HCT116 (cell line): ENCODE measurements around the gene TCOF1. TPM values are rescaled to one million over a fixed set of nuclear protein-coding genes. Genes with fewer than 3 reads are reported as not detected.

ENCODE experiments used
- ATAC-seq: fragments of 200-7000 bp; cut with Tn5 transposase; 2 replicates; pipeline ENCODE4 v1.9.1; 2020; ENCODE audit warnings: mild to moderate bottlenecking, moderate library complexity
- BruUV-seq: library from RNA; stranded (reverse); fragments of 400-500 nt; replicated peaks from 2 replicates; lab custom pipeline; 2021; lab: Mats Ljungman, UMichigan
- CTCF ChIA-PET: fragments of 300-600 bp; sonication (Branson Sonifier 250); formaldehyde crosslinking; loops from one replicate; lab custom pipeline; 2021; ENCODE audit warnings: antibody characterized with exemption; lab: Charles Lee
- POLR2A ChIA-PET: fragments of 300-600, 350-600 bp; sonication (Branson Sonifier 250); formaldehyde crosslinking; loops from one replicate; lab custom pipeline; 2021; ENCODE audit warnings: antibody characterized with exemption; lab: Charles Lee
- RAD21 ChIA-PET, 2 experiments: fragments of 300-600 bp; sonication (Branson Sonifier 250); formaldehyde crosslinking; loops; one replicate each; lab custom pipeline; 2023; ENCODE audit warnings: low total read pairs in 2 of 2; ENCODE audit not compliant: uncharacterized antibody in 2 of 2, unreplicated experiment in 2 of 2, low non-redundant PET in 1 of 2; lab: Charles Lee
- DNase-seq: peaks from one replicate; pipeline ENCODE4 v3.0.0-alpha.2; 2010; ENCODE audit warnings: low read depth, low spot score
- H2AFZ ChIP-seq: fragments of 200-600 bp; shearing (Covaris generic), sonication (generic); 2 replicates; pipeline ENCODE4 v1.6.1; 2017; ENCODE audit warnings: low read depth, mixed run types, mixed read lengths, antibody characterized with exemption, low read length; ENCODE audit not compliant: poor library complexity, severe bottlenecking
- H3K27ac ChIP-seq: 2 replicates; pipeline ENCODE4 v1.5.1; 2012; ENCODE audit warnings: low read depth, low read length
- H3K27me3 ChIP-seq: fragments of 200-600 bp; sonication (generic); 2 replicates; pipeline ENCODE4 v1.6.1; 2016; ENCODE audit warnings: mixed run types, low read length, mixed read lengths; ENCODE audit not compliant: insufficient read depth
- H3K36me3 ChIP-seq, 2 experiments: fragments of 200-500 bp in 1 of 2; fragments of 200-600 bp in 1 of 2; sonication (Bioruptor generic) in 1 of 2; sonication (generic) in 1 of 2; 2 replicates each; pipeline versions ENCODE4 v1.5.1 to v1.6.1; 2014 to 2016; ENCODE audit warnings: low read length in 2 of 2, inconsistent platforms in 1 of 2, mixed read lengths in 1 of 2, mixed run types in 1 of 2; ENCODE audit not compliant: insufficient read depth in 2 of 2, control insufficient read depth in 1 of 2
- H3K4me1 ChIP-seq, 2 experiments: fragments of 200-600 bp in 1 of 2; sonication (generic) in 1 of 2; 2 replicates each; pipeline versions ENCODE4 v1.5.1 to v1.6.1; 2012 to 2017; ENCODE audit warnings: low read length in 2 of 2, inconsistent platforms in 1 of 2, mild to moderate bottlenecking in 1 of 2, mixed read lengths in 1 of 2, mixed run types in 1 of 2, moderate library complexity in 1 of 2; ENCODE audit not compliant: insufficient read depth in 2 of 2, control insufficient read depth in 1 of 2
- H3K4me2 ChIP-seq: fragments of 200-600 bp; sonication (generic); 2 replicates; pipeline ENCODE4 v1.6.1; 2017; ENCODE audit warnings: mixed run types, low read length, mixed read lengths
- H3K4me3 ChIP-seq, 2 experiments: fragments of 200-600 bp in 1 of 2; sonication (generic) in 1 of 2; replicated peaks in 1 of 2; 2 replicates each; pipeline ENCODE4 v1.5.1; 2011 to 2016; ENCODE audit warnings: low read length in 2 of 2, control low read depth in 1 of 2, low read depth in 1 of 2, mild to moderate bottlenecking in 1 of 2, mixed read lengths in 1 of 2, mixed run types in 1 of 2
- H3K79me2 ChIP-seq: fragments of 200-600 bp; sonication (generic); 2 replicates; pipeline ENCODE4 v1.6.1; 2017; ENCODE audit warnings: mild to moderate bottlenecking, mixed run types, low read length, moderate library complexity, mixed read lengths; ENCODE audit not compliant: insufficient read depth
- H3K9ac ChIP-seq: fragments of 200-600 bp; sonication (generic); 2 replicates; pipeline ENCODE4 v1.6.1; 2016; ENCODE audit warnings: low read length, mixed read lengths
- H3K9me2 ChIP-seq: fragments of 200-600 bp; sonication (generic), shearing (Covaris generic); 2 replicates; pipeline ENCODE4 v1.6.1; 2017; ENCODE audit warnings: mixed run types, mild to moderate bottlenecking, moderate library complexity; ENCODE audit not compliant: insufficient read depth
- H3K9me3 ChIP-seq, 2 experiments: fragments of 200-500 bp in 1 of 2; fragments of 200-600 bp in 1 of 2; sonication (Bioruptor generic) in 1 of 2; sonication (generic) in 1 of 2; 2 replicates each; pipeline ENCODE4 v1.6.1; 2014 to 2017; ENCODE audit warnings: low read length in 2 of 2, mixed read lengths in 2 of 2, inconsistent platforms in 1 of 2, low read depth in 1 of 2, mild to moderate bottlenecking in 1 of 2, mixed run types in 1 of 2, moderate library complexity in 1 of 2; ENCODE audit not compliant: control insufficient read depth in 1 of 2, insufficient read depth in 1 of 2
- H4K20me1 ChIP-seq: fragments of 200-600 bp; sonication (generic), shearing (Covaris generic); 2 replicates; pipeline ENCODE4 v1.6.1; 2017; ENCODE audit warnings: mixed run types, mild to moderate bottlenecking, moderate library complexity; ENCODE audit not compliant: insufficient read depth
- ELF1 ChIP-seq: IDR thresholded peaks from 2 replicates; pipeline ENCODE4 v1.6.1; 2012; ENCODE audit warnings: low read depth, borderline replicate concordance
- FOSL1 ChIP-seq: IDR thresholded peaks from 2 replicates; pipeline ENCODE4 v1.6.1; 2012; ENCODE audit warnings: low read depth
- POLR2A ChIP-seq: IDR thresholded peaks from 2 replicates; pipeline ENCODE4 v1.7.0; 2011; ENCODE audit warnings: borderline replicate concordance; ENCODE audit not compliant: insufficient read depth, insufficient read length; ENCODE audit errors: extremely low read depth
- RAD21 ChIP-seq: IDR thresholded peaks from 2 replicates; pipeline ENCODE4 v1.6.1; 2012; ENCODE audit warnings: low read depth, mild to moderate bottlenecking
- REST ChIP-seq: IDR thresholded peaks from 2 replicates; pipeline ENCODE4 v1.6.1; 2012; ENCODE audit warnings: low read depth
- SIN3A ChIP-seq: IDR thresholded peaks from 2 replicates; pipeline ENCODE4 v1.6.1; 2012; ENCODE audit warnings: low read depth
- TCF7L2 ChIP-seq: IDR thresholded peaks from 2 replicates; pipeline ENCODE4 v1.7.0; 2011; ENCODE audit warnings: borderline replicate concordance, inconsistent platforms; ENCODE audit not compliant: insufficient read depth, insufficient read length; ENCODE audit errors: extremely low read depth
- YY1 ChIP-seq: IDR thresholded peaks from 2 replicates; pipeline ENCODE4 v1.6.1; 2011; ENCODE audit warnings: low read length, low read depth, moderate library complexity, mild to moderate bottlenecking; ENCODE audit not compliant: insufficient replicate concordance; ENCODE audit errors: extremely low read depth
- ZBTB33 ChIP-seq: IDR thresholded peaks from 2 replicates; pipeline ENCODE4 v1.6.1; 2011; ENCODE audit warnings: mild to moderate bottlenecking, low read length, moderate library complexity; ENCODE audit not compliant: insufficient replicate concordance; ENCODE audit errors: extremely low read depth
- ZNF274 ChIP-seq: fragments of 200-500 bp; sonication (Bioruptor generic); IDR thresholded peaks from 2 replicates; pipeline ENCODE4 v1.6.1; 2014; ENCODE audit warnings: mild to moderate bottlenecking, low read depth, low read length, inconsistent platforms
- intact Hi-C: fragments of 100-400 bp; cut with micrococcal nuclease; formaldehyde crosslinking; loops from 2 replicates; pipeline ENCODE4 v1.10.0; 2022
- total RNA-seq: library from RNA; stranded (reverse); gene quantifications from one replicate; pipeline ENCODE4 v1.2.1, GENCODE V29; 2021; ENCODE audit not compliant: unreplicated experiment
- TF ChIP-seq, protein P1 (sequence below): IDR thresholded peaks from 2 replicates; pipeline ENCODE4 v1.6.1; 2012

The TCOF1 gene
- total RNA-seq, 1 experiment from 2014 or later, result 94.7 TPM

- Histone ChIP-seq H3K9me2 (no peaks in the 10 kb centered on the region), H3K79me2 (peaks cover 51% of the 10 kb centered on the region), H3K4me2 (no peak overlapping the region), H3K9ac (0 out of 2 replicates have a peak overlapping the region, but pooled peaks have one; percentile 97), H2AFZ (no peak overlapping the region), H3K36me3 (peaks cover 36 to 60% of the 10 kb centered on the region in 2 experiments), H4K20me1 (peaks cover 26% of the 10 kb centered on the region; the same call in 1 of the 2 replicates), H3K27ac (no peak overlapping the region), H3K27me3 (no peaks in the 10 kb centered on the region), H3K4me1 (peaks cover 3 to 34% of the 10 kb centered on the region in 2 experiments; a peak in 3 of 4 replicates), H3K4me3 (no peak overlapping the region), H3K9me3 (no peaks in the 10 kb centered on the region)
- ATAC-seq (no peak), DNase-seq (no peak)
- no TSS peak for BruUV-seq
- intact Hi-C loops, result no loop called here
- ChIA-PET RAD21 (no interaction called here), POLR2A (no interaction called here), CTCF (no interaction called here)
- TF ChIP-seq ELF1 (no peak), SIN3A (no peak), RAD21 (no peak), POLR2A (no peak), YY1 (no peak), ZNF274 (no peak), ZBTB33 (no peak), TCF7L2 (no peak), REST (no peak), FOSL1 (no peak)
- TF ChIP-seq, protein P1, sequence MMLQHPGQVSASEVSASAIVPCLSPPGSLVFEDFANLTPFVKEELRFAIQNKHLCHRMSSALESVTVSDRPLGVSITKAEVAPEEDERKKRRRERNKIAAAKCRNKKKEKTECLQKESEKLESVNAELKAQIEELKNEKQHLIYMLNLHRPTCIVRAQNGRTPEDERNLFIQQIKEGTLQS, result no peak
Observed at GRCh38 chr5:150446583-150446982, 89.1 kb downstream of the TCOF1 start.
